Endodermal cell (in vitro differentiated cells): Measurements from ENCODE around the gene PLEKHM2. TPM values are rescaled to one million over a fixed set of nuclear protein-coding genes. Genes with fewer than 3 reads are reported as not detected.

ENCODE experiments used
- DNase-seq: peaks from one replicate; pipeline ENCODE4 v3.0.0-alpha.2; 2017
- H3K27ac ChIP-seq: 2 replicates; pipeline ENCODE4 v1.5.1; 2013; ENCODE audit warnings: mild to moderate bottlenecking, low read depth, low read length, moderate library complexity
- H3K27me3 ChIP-seq: 2 replicates; pipeline ENCODE4 v1.6.1; 2013; ENCODE audit warnings: mild to moderate bottlenecking, low read length, moderate library complexity; ENCODE audit not compliant: insufficient read depth, control insufficient read depth, poor library complexity, severe bottlenecking
- H3K36me3 ChIP-seq: 2 replicates; pipeline ENCODE4 v1.7.0; 2013; ENCODE audit warnings: mild to moderate bottlenecking, low read length, moderate library complexity; ENCODE audit not compliant: control insufficient read depth, insufficient read depth
- H3K4me1 ChIP-seq: one replicate; pipeline ENCODE4 v1.7.0; 2013; ENCODE audit warnings: low read length; ENCODE audit not compliant: control insufficient read depth, insufficient read depth
- H3K4me3 ChIP-seq: 2 replicates; pipeline ENCODE4 v1.5.1; 2013; ENCODE audit warnings: mild to moderate bottlenecking, low read length, moderate library complexity
- H3K9ac ChIP-seq: 2 replicates; pipeline ENCODE4 v1.6.1; 2013; ENCODE audit warnings: mild to moderate bottlenecking, low read length, moderate library complexity; ENCODE audit not compliant: poor library complexity, severe bottlenecking; ENCODE audit errors: extremely low read depth
- H3K9me3 ChIP-seq: 2 replicates; pipeline ENCODE4 v1.6.1; 2013; ENCODE audit warnings: mild to moderate bottlenecking, low read length, moderate library complexity; ENCODE audit not compliant: control insufficient read depth
- H3K27ac Mint-ChIP-seq: 2 replicates; pipeline ENCODE4 v1.8.0; 2020; ENCODE audit warnings: mixed read lengths
- H3K27me3 Mint-ChIP-seq: 2 replicates; pipeline ENCODE4 v1.8.0; 2021; ENCODE audit warnings: mild to moderate bottlenecking, mixed read lengths; ENCODE audit not compliant: insufficient read depth
- H3K36me3 Mint-ChIP-seq: 2 replicates; pipeline ENCODE4 v1.8.0; 2020; ENCODE audit warnings: low read depth, mixed read lengths
- H3K4me1 Mint-ChIP-seq: 2 replicates; pipeline ENCODE4 v1.8.0; 2020; ENCODE audit warnings: mixed read lengths
- H3K4me3 Mint-ChIP-seq: 2 replicates; pipeline ENCODE4 v1.8.0; 2020; ENCODE audit warnings: mild to moderate bottlenecking, moderate library complexity, mixed read lengths
- H3K9me3 Mint-ChIP-seq: 2 replicates; pipeline ENCODE4 v1.8.0; 2020; ENCODE audit warnings: mild to moderate bottlenecking, mixed read lengths
- WGBS, 2 experiments: methylation state at CpG; one replicate each; pipeline versions ENCODE4 v1.1.5 to v1.1.7; 2013; ENCODE audit warnings: missing lambda C conversion rate in 2 of 2, mixed read lengths in 1 of 2; ENCODE audit not compliant: insufficient coverage in 1 of 2, insufficient read length in 1 of 2; 5-methylcytosine and 5-hydroxymethylcytosine counted together
- total RNA-seq, 2 donors: library from RNA; stranded (reverse); fragmentation: NEBNext Ultra II Directional in 1 of 2; extraction: Animal tissue kit (Norgen Biotek cat#: 25700) in 1 of 2; gene quantifications; 2 replicates in 1 of 2; 3 replicates in 1 of 2; pipeline ENCODE4 v1.2.1, GENCODE V29; 2021
- TF ChIP-seq, protein P1 (sequence below): fragments of 200-600 bp; sonication (generic); conservative IDR thresholded peaks from 2 replicates; pipeline ENCODE4 v1.5.0; 2021; ENCODE audit warnings: antibody characterized with exemption, mild to moderate bottlenecking

PLEKHM2 gene
- total RNA-seq, 2 donors from 2014 or later, result 46.9 to 50.4 TPM

DNA sequence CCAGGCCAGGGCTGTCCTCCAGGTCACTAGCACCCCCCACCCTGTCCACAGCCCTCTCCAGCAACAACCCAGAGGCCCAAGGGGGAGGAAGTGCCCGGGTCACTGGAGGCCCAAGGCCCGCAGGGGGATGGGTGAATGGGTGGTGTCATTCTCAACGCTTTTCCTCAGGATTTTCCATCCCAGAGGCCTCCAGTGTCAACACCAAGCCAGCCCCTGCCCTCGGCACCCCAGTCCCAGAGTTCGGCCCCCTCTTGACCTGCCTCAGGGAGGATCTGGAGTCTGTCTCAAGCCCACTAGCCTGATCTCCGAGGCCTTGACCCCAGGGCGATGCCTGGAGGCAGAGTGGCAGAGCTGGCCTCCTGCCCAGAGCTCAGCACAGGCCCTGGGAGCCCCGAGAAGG lies 63.3 kb downstream of the PLEKHM2 start:
- no peaks in the 10 kb centered on the region for H3K4me1 ChIP-seq
- H3K4me3 ChIP-seq, result no peak overlapping the region
- 90% methylated on average over 8 of the region's 8 CpGs; no CpG with 5 or more reads in 1 of the 2 experiments for WGBS, 2 experiments
- TF ChIP-seq, protein P1, sequence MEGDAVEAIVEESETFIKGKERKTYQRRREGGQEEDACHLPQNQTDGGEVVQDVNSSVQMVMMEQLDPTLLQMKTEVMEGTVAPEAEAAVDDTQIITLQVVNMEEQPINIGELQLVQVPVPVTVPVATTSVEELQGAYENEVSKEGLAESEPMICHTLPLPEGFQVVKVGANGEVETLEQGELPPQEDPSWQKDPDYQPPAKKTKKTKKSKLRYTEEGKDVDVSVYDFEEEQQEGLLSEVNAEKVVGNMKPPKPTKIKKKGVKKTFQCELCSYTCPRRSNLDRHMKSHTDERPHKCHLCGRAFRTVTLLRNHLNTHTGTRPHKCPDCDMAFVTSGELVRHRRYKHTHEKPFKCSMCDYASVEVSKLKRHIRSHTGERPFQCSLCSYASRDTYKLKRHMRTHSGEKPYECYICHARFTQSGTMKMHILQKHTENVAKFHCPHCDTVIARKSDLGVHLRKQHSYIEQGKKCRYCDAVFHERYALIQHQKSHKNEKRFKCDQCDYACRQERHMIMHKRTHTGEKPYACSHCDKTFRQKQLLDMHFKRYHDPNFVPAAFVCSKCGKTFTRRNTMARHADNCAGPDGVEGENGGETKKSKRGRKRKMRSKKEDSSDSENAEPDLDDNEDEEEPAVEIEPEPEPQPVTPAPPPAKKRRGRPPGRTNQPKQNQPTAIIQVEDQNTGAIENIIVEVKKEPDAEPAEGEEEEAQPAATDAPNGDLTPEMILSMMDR, result no peak
- no peaks in the 10 kb centered on the region for H3K27me3 ChIP-seq
- H3K36me3 Mint-ChIP-seq, result no peaks in the 10 kb centered on the region
- no peaks in the 10 kb centered on the region for H3K9me3 Mint-ChIP-seq
- DNase-seq, result no peak
- H3K36me3 ChIP-seq, result no peaks in the 10 kb centered on the region
- no peak overlapping the region for H3K4me3 Mint-ChIP-seq
- no peak overlapping the region for H3K9ac ChIP-seq
- no peak overlapping the region for H3K27ac ChIP-seq
- H3K9me3 ChIP-seq, result no peaks in the 10 kb centered on the region
- H3K27me3 Mint-ChIP-seq, result no peaks in the 10 kb centered on the region
- no peaks in the 10 kb centered on the region for H3K4me1 Mint-ChIP-seq
- H3K27ac Mint-ChIP-seq, result no peak overlapping the region

GRCh38 chr1:15748264-15748663 lies 64.1 kb downstream of the PLEKHM2 start:
- DNase-seq, result no peak
- Histone ChIP-seq H3K9ac (no peak overlapping the region), H3K27me3 (no peaks in the 10 kb centered on the region), H3K4me1 (no peaks in the 10 kb centered on the region), H3K4me3 (no peak overlapping the region), H3K27ac (no peak overlapping the region), H3K36me3 (no peaks in the 10 kb centered on the region), H3K9me3 (no peaks in the 10 kb centered on the region)
- 99 to 100% methylated on average over 1 to 5 of the region's 5 CpGs for WGBS, 2 experiments
- Mint-ChIP-seq H3K27me3 (no peaks in the 10 kb centered on the region), H3K36me3 (no peaks in the 10 kb centered on the region), H3K4me3 (no peak overlapping the region), H3K27ac (peak overlapping the region; percentile 30), H3K4me1 (no peaks in the 10 kb centered on the region), H3K9me3 (no peaks in the 10 kb centered on the region)
- TF ChIP-seq, protein P1, result no peak

DNA sequence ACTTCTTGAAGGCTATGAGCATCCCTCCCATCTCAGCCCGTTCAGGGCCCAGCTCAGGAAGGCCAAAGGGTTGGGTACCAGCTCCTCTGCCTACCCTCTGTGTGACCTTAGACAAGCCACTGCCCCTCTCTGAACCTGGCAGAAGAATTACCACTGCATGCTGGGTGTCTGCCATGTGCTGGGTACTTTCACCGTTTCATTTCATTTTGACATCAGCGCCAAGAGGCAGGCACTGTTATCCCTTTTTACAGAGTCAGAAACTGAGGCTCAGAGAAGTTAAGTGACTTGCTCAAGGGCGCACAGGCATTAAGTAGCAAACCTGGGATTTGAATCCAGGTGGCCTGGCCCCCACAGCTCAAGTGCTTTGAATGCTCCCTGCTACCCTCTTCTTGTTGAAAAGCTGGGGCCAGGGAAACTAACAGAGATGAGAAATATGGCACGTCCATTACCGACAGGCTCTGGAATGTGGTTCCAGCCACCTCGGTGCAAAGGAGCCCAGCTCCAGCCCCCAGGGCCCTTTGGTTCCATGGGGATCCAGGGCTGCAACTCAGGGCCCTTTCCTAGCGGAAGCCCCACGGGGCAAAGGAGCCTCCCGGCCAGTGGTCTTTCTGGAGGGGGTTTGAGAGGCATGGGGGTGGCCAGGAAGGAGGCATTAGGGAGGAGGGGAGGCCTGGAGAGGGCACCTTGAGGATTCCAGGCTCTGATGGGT lies 64.7 kb downstream of the PLEKHM2 start:
- Mint-ChIP-seq H3K4me1 (no peaks in the 10 kb centered on the region), H3K36me3 (no peaks in the 10 kb centered on the region), H3K4me3 (no peak overlapping the region), H3K27ac (no peak overlapping the region), H3K9me3 (no peaks in the 10 kb centered on the region), H3K27me3 (no peaks in the 10 kb centered on the region)
- WGBS, 2 experiments, result 93% methylated on average over 2 to 10 of the region's 10 CpGs
- DNase-seq, result no peak
- Histone ChIP-seq H3K27me3 (no peaks in the 10 kb centered on the region), H3K4me1 (no peaks in the 10 kb centered on the region), H3K27ac (no peak overlapping the region), H3K36me3 (no peaks in the 10 kb centered on the region), H3K4me3 (no peak overlapping the region), H3K9me3 (no peaks in the 10 kb centered on the region), H3K9ac (no peak overlapping the region)
- TF ChIP-seq, protein P1, result no peak
